NT2/D1 (cell line): ENCODE results near the gene BRPF3.

Experiments used
- SUZ12 ChIP-seq: IDR thresholded peaks from 2 replicates; pipeline ENCODE4 v1.6.1; 2011; ENCODE audit not compliant: insufficient read length, insufficient read depth; ENCODE audit errors: extremely low read depth
- YY1 ChIP-seq: IDR thresholded peaks from 2 replicates; pipeline ENCODE4 v1.6.1; 2011; ENCODE audit not compliant: insufficient read length, insufficient read depth

- TF ChIP-seq YY1 (no peak), SUZ12 (no peak)
Measured at GRCh38 chr6:36184311-36184710, 12.2 kb upstream of the BRPF3 start.
